ELR (cell line): ENCODE results near the gene C10orf67.
"Not testable (repeated sequence)": the region's sequence is repeated elsewhere in the genome, so short reads cannot be mapped to it uniquely, and the experiment has no call there.

Experiments
- DNase-seq: peaks from one replicate; pipeline ENCODE4 v3.0.0-alpha.2; 2015; ENCODE audit warnings: low read depth

The C10orf67 gene

DNA sequence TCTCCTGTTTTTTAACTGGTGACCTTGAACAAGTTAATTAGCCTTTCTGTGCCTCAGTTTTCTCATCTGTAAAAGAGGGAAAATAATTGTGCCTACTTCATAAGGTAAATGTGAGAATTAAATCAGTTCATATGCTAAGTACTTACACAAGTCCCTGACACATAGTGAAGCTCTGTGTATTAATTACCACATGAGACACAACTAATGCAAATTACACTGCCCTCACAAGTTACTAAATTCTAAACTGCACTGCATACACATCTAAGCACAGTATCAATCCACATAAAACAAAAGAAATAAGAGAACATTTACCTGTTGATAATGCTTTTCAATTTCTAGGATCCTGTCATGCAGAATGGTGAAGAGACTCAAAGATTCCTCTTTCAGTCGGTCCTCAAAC, 22.5 kb downstream of the C10orf67 start:
- DNase-seq, result no peak

DNA sequence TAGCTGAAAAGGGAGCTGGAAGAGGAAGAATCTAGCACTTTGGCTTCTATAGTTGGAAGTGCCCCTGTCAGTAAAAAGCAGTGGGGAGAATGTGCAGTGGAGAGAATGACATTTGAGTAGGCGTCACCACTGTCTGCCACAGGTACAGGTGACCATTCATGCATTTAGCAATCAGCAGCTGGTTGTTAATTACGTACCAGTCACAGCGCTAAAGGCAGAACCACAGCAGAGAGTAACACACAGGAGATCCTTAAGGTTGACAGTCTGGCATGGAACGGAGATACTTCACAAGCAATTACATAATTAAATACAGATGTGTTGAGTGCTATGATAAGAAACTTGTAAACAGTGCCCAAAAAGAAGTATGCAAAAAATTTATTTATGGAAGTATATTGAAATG, 24.8 kb downstream of the C10orf67 start:
- DNase-seq, result no peak

DNA sequence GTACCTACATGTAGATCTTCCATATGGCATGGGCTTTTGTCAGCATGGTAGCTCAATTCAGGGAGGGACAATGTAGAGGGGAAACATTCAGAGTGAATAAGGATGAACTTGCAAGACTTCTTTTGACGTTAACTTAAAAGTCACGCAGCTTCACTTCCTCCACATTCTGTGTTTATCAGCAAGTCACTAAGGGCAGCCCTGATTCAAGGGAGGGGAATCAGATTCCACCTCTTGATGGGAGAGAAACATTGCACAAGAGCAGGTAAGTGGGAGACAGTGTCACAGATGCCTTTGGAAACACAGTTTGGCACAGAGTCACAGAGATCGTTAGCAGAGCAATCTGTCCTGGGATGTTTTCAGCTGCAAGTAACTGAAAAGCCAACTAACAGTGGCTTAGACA, 26.2 kb downstream of the C10orf67 start:
- DNase-seq, result no peak

DNA sequence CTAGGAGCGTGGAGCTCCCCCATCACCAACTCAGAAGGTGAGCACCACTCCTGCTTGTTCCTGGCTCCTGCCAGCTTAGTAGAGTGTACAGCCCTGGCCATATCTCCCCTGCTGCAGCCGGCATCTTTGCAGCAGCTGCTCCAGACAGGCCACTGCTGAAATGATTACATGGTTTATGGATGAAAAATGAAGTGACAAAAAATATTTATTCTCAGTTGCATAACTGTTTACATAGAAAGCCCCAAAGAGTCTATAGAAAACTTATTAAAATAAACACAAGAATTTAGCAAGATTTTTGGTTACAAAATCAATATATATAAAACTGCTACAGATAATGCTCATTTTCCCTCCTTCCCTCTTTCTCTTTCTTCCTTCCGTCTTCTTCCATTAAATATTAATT, 27.2 kb downstream of the C10orf67 start:
- DNase-seq, result no peak

GRCh38 chr10:23316406-23316805, 28.2 kb downstream of the C10orf67 start:
- DNase-seq, result no peak

- no peak for DNase-seq
Observed at GRCh38 chr10:23315966-23316365, 28.6 kb downstream of the C10orf67 start.

DNA sequence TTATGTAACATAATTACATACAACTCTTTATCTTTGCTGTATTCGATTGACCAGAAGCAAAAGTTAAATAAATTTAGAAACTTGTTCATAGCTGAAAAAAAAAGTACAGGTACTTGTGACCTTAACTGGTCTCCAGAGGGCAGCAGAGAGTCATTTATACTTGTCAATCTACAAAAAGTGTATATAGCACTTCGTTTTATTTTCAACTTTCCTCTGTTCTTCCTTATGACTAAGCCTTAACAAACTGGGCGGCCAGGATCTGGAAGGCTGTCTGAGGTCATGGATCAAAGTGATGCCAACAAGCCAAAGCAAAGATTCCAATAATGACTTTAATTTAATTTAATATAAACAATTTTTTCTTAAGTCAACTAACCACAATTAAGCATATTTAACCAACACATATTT, 29.8 kb downstream of the C10orf67 start:
- DNase-seq, result peak; percentile 92

GRCh38 chr10:23311034-23311433, 33.6 kb downstream of the C10orf67 start:
- no peak for DNase-seq

DNA sequence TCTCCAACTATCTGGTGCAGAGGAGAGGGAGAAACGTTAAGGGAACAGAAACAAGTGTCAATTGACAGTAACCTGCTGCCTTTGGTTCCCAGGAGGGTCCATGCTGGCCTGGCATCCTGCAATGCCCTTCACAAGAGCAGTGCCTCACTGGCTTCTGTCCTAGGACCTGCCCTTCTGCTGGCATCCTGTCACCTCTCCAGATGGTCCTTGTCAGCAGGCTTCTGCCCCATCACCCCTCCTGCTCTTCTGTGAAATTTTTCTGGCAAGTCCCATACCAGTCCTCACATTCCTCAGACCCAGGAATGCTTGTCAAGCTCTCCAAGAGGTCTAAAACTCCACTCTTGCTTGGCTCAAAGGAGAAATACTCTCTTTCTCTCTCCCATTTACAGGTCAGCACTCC, 34.2 kb downstream of the C10orf67 start:
- DNase-seq, result no peak

DNA sequence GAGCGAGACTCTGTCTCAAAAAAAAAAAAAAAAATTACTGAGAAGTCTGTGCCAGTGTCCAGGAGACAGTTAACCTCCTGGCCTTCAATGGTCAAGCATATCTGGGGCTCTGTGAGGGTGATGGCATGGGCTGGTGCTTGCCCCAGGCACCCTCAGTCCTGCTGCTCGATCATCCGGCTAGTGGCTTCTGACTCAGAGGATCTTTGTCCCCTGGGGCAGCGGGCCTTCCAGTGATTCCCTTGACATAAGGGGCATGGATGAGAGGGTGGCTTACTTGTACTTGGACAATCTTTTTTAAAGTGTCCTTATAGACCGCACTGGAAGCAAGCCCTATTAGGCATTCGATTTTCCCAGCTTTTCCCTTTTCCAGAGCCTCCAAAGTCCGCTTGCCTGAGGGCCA, 44.6 kb downstream of the C10orf67 start:
- DNase-seq, result not testable (repeated sequence)

DNA sequence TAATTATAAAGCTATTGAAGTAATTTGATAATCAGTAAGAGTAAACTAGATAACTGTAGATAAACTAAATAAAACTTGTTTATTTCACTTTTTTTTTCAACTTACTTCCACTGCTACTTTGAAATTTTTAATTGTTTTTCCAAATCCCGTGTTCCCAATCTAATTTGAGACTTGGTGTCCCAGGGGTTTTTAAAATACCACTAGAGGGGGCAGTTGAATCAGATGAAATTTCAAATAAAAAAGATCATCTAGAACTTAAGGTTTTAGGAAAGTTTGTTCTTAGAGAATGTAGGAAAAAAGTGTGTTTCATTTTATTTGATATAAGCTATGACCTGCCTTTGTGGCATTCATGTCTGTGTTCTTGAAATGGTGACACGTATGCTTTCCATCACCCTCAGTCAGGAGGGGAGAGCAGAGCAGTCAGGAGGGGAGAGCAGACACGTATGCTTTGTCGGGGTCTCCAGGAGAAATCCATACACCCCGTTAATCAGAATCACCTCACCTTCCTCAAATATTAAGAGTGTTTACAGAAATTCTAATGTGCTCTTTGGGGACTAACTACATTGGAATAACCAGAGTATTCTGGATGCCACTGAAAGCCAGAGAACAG, 49.9 kb downstream of the C10orf67 start:
- DNase-seq, result peak; percentile 45

GRCh38 chr10:23293973-23294590, 50.5 kb downstream of the C10orf67 start:
- no peak for DNase-seq

DNA sequence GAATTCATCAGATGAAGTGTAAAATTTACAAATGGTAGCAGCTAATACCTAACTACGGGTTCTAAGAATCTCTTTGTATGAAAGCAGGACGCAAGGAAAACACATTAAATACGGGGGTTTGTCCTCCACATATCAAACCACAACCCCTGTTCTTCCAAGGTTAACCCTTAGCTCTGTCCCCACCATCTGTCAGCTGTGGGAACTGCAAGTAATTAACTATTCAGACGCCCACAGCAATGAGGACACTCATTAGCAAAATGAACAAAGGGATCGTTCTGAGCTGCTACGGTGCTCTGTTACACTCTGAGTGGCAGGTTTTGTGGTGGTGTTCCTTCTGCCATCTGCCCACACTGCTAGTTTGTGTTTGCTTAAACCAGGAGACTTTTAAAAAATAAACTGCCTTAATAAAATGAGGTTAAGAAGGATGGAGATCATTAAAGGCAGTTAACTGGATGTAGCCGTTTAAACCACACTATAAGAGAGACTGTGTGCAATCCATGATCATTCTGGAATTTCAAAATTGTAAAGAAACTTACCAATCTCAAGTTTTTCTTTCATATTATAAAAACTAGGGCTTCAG, 51.4 kb downstream of the C10orf67 start:
- DNase-seq, result peak; percentile 64

- DNase-seq, result no peak
Observed at GRCh38 chr10:23291551-23292334, 52.9 kb downstream of the C10orf67 start.

DNA sequence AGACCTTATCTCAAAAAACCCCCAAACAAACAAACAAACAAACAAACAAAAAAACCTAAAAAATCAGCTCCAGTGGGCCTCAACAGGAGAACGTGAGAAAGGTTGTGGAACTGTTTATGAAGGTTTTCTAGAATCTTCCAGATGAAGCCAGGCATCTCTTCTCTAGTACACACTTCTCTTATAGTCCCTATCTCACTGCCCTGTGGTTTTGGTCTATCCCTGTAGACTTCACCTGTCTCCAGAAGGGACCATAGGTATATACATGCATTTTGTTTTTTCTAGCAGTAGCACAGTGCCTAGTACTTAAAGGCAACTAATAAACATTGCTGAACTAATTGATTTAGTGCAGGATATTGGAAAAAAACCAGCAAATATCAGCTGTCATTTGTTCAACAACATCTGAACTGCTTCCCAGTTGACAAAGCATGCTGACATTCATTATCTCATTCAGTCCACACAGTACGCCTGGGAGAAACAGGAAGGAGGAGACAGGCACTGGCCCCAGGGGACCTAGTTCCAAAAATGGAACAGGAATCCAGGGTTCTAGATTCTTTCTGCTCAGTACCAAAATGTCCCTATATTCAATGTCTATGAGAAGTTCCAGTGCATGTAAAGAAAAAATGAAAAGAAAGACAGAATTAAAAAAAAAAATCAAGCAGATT, 59.8 kb downstream of the C10orf67 start:
- no peak for DNase-seq

DNA sequence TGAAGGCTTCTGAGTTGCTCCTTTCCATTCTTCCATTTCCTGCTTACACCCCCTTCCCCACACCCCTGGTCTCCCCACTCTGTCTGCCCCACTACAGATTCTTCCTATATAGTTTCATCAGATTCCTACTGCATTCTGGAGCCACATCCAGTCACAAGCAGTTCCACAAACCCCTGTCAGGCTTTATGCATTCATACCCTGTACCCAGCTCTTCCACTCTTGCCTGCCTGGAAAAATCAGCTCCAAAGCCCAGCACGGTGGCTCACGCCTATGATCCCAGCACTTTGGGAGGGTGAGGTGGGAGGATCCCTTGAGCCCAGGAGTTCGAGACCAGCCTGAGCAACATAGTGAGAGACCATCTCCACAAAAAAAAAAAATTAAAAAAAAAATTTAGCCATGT, 60.4 kb downstream of the C10orf67 start:
- DNase-seq, result no peak

- no peak for DNase-seq
Observed at GRCh38 chr10:23283680-23284079, 60.9 kb downstream of the C10orf67 start.

DNA sequence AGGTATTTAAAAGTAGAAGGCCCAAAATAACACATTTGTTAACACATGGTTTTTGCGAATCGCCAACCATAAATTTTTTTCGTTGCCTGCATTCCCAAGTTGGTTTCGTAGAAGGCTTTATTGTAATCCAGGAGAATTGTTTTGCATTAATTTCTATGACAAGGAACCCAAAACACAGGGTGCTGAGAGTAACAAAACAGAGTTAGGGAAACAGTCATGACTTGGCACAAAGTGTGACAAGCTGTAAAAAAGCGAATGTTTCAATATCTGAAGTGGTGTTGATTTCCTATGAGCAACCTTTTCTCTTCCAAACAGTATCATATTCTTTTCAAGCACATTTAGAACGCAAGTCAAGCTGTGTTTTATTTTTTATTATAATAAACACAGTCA, 63.6 kb downstream of the C10orf67 start:
- DNase-seq, result no peak

DNA sequence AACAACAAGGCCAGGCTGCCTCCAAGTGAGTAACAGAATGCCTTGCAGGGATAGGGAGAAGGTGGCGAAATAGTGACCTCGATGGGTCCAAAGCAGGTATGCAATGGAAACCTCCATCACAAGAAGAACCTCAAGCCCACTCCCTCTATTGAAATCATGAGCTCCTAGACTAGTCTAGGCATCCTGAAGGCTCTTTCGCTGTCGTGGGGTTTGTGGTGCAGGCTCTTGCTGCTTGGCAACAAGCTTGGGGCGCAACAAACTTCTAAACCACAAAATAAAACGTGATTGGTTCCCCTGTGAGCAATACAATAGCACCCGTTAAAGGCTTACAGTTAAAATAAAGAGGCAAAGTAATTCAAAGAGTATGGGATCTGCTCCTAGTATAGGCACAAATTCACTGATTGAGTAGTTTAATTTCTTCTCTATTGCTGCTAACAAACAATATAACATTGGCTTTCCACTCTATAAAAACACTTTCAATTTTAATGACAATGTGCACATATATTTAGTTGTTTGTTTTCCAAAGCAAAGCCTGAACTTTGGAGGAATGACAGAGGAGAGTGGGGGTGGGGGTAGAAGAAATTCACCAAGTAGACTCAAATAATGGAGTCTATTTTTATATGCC, 64.1 kb downstream of the C10orf67 start:
- no peak for DNase-seq

GRCh38 chr10:23275355-23275754, 69.2 kb downstream of the C10orf67 start:
- no peak for DNase-seq

DNA sequence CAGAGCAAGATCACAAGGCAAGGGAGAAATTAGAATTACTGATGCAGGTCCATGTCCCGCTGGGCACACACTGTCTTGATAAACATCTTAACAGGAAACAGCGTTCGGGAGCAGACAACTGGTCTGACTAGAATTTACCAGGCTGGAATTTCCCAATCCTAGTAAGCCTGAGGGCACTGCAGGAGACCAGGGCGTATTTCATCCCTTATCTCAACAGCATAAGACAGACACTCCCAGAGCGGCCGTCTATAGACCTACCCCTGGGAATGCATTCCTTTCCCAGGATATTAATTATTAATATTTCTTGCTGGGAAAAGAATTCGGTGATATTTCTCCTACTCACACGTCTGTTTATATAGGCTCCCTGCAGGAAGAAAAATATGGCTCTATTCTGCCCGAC, 70.4 kb downstream of the C10orf67 start:
- not testable (repeated sequence) for DNase-seq

- no peak for DNase-seq
Observed at GRCh38 chr10:23270531-23270930, 74.1 kb downstream of the C10orf67 start.
